Natural killer cell (primary cell): ENCODE results near the gene IL22RA2. TPM values are rescaled to one million over a fixed set of nuclear protein-coding genes. Genes with fewer than 3 reads are reported as not detected.

ENCODE experiments used
- ATAC-seq, 3 donors: fragments of 150-1000 bp in 2 of 3; fragments of 200-7000 bp in 1 of 3; cut with Tn5 transposase; 1 replicate in 1 of 3; 2 replicates in 2 of 3; pipeline ENCODE4 v1.10.0; 2021; ENCODE audit warnings: mild to moderate bottlenecking in 2 of 3, moderate library complexity in 2 of 3
- DNase-seq, 2 donors: peaks; one replicate each; pipeline versions ENCODE4 v3.0.0 to v3.0.0-alpha.2; 2013 to 2021; ENCODE audit warnings: mixed read lengths in 1 of 2
- H3K27ac ChIP-seq: one replicate; pipeline ENCODE4 v1.5.1; 2013; ENCODE audit warnings: mild to moderate bottlenecking, low read length
- H3K27me3 ChIP-seq: one replicate; pipeline ENCODE4 v1.6.1; 2013; ENCODE audit warnings: low read length; ENCODE audit not compliant: control insufficient read depth, insufficient read depth
- H3K36me3 ChIP-seq: one replicate; pipeline ENCODE4 v1.6.1; 2013; ENCODE audit warnings: low read length; ENCODE audit not compliant: control insufficient read depth, insufficient read depth
- H3K4me1 ChIP-seq: one replicate; pipeline ENCODE4 v1.6.1; 2013; ENCODE audit warnings: low read length; ENCODE audit not compliant: control insufficient read depth, insufficient read depth
- H3K4me3 ChIP-seq: one replicate; pipeline ENCODE4 v1.5.1; 2013; ENCODE audit warnings: low read length
- H3K9me3 ChIP-seq: one replicate; pipeline ENCODE4 v1.6.1; 2013; ENCODE audit warnings: low read length; ENCODE audit not compliant: control insufficient read depth, insufficient read depth
- H3K27ac Mint-ChIP-seq, 2 donors: one replicate each; pipeline ENCODE4 v1.8.0; 2022; ENCODE audit warnings: mild to moderate bottlenecking in 2 of 2, mixed read lengths in 2 of 2, moderate library complexity in 1 of 2
- H3K27me3 Mint-ChIP-seq, 2 donors: one replicate each; pipeline ENCODE4 v1.8.0; 2022; ENCODE audit warnings: low read depth in 2 of 2, mixed read lengths in 2 of 2
- H3K36me3 Mint-ChIP-seq: one replicate; pipeline ENCODE4 v1.8.0; 2022; ENCODE audit warnings: mixed read lengths
- H3K4me1 Mint-ChIP-seq, 2 donors: one replicate each; pipeline ENCODE4 v1.8.0; 2022; ENCODE audit warnings: mixed read lengths in 2 of 2
- H3K4me3 Mint-ChIP-seq: one replicate; pipeline ENCODE4 v1.8.0; 2022; ENCODE audit warnings: mild to moderate bottlenecking, moderate library complexity, mixed read lengths
- H3K9me3 Mint-ChIP-seq, 2 donors: one replicate each; pipeline ENCODE4 v1.8.0; 2022; ENCODE audit warnings: mixed read lengths in 2 of 2
- CTCF ChIP-seq: fragments of 200-600 bp; IDR thresholded peaks from one replicate; pipeline ENCODE4 v1.8.0; 2022; ENCODE audit warnings: antibody characterized with exemption
- WGBS: methylation state at CpG from one replicate; pipeline ENCODE4 v1.1.7; 2013; ENCODE audit warnings: missing lambda C conversion rate; ENCODE audit not compliant: insufficient coverage; 5-methylcytosine and 5-hydroxymethylcytosine counted together
- intact Hi-C: fragments of 100-400 bp; cut with micrococcal nuclease; formaldehyde crosslinking; loops from one replicate; pipeline ENCODE4 v1.14.2; 2022
- total RNA-seq, 4 donors: library from RNA; stranded (reverse); fragments of 120-200 nt in 1 of 4; gene quantifications; one replicate each; pipeline versions ENCODE4 v1.2.3 to v1.2.4, GENCODE V29; 2013 to 2022

Gene IL22RA2
- total RNA-seq, 3 donors from 2014 or later (not counting 1 experiment from before 2014, with no cell fraction given): not detected

GRCh38 chr6:137123078-137123477, 50.4 kb downstream of the IL22RA2 start:
- no peak overlapping the region for H3K4me3 ChIP-seq
- H3K27ac ChIP-seq: no peak overlapping the region
- H3K9me3 Mint-ChIP-seq: no peaks in the 10 kb centered on the region
- H3K27me3 ChIP-seq: no peaks in the 10 kb centered on the region
- TF ChIP-seq CTCF: no peak
- WGBS: 94% methylated on average over 2 of the region's 2 CpGs
- peaks cover 6 to 8% of the 10 kb centered on the region in 2 donors for H3K4me1 Mint-ChIP-seq
- H3K4me3 Mint-ChIP-seq: no peak overlapping the region
- intact Hi-C loops: no loop called here
- no peaks in the 10 kb centered on the region for H3K36me3 ChIP-seq
- peaks cover 11% of the 10 kb centered on the region for H3K9me3 ChIP-seq
- DNase-seq: no peak
- H3K27ac Mint-ChIP-seq: no peak overlapping the region
- H3K4me1 ChIP-seq: no peaks in the 10 kb centered on the region
- H3K27me3 Mint-ChIP-seq: peaks cover 0 to 3% of the 10 kb centered on the region in 2 donors
- no peaks in the 10 kb centered on the region for H3K36me3 Mint-ChIP-seq
- ATAC-seq: no peak

- no peaks in the 10 kb centered on the region for H3K36me3 Mint-ChIP-seq
- H3K9me3 Mint-ChIP-seq: no peaks in the 10 kb centered on the region
- Histone ChIP-seq H3K4me3 (no peak overlapping the region), H3K36me3 (no peaks in the 10 kb centered on the region), H3K4me1 (no peaks in the 10 kb centered on the region), H3K9me3 (peaks cover 11% of the 10 kb centered on the region), H3K27me3 (no peaks in the 10 kb centered on the region), H3K27ac (no peak overlapping the region)
- 85% methylated on average over 4 of the region's 4 CpGs for WGBS
- peaks cover 6 to 8% of the 10 kb centered on the region in 2 donors for H3K4me1 Mint-ChIP-seq
- no peak for DNase-seq
- intact Hi-C loops: no loop called here
- ATAC-seq: no peak
- H3K27me3 Mint-ChIP-seq: no peaks in the 10 kb centered on the region
- no peak for TF ChIP-seq CTCF
- no peak overlapping the region for H3K27ac Mint-ChIP-seq
- no peak overlapping the region for H3K4me3 Mint-ChIP-seq
Measured at GRCh38 chr6:137122612-137123011, 50.8 kb downstream of the IL22RA2 start.

- Mint-ChIP-seq H3K27ac (no peak overlapping the region), H3K4me3 (no peak overlapping the region), H3K27me3 (no peaks in the 10 kb centered on the region), H3K36me3 (no peaks in the 10 kb centered on the region), H3K4me1 (peaks cover 6 to 8% of the 10 kb centered on the region in 2 donors), H3K9me3 (no peaks in the 10 kb centered on the region)
- H3K27ac ChIP-seq: no peak overlapping the region
- H3K36me3 ChIP-seq: no peaks in the 10 kb centered on the region
- no peaks in the 10 kb centered on the region for H3K4me1 ChIP-seq
- peaks cover 11% of the 10 kb centered on the region for H3K9me3 ChIP-seq
- TF ChIP-seq CTCF: no peak
- no peak for DNase-seq
- H3K4me3 ChIP-seq: no peak overlapping the region
- 91% methylated on average over 2 of the region's 2 CpGs for WGBS
- no peaks in the 10 kb centered on the region for H3K27me3 ChIP-seq
- ATAC-seq: peak in 1 of 3 donors; percentile 30
- intact Hi-C loops: no loop called here
Measured at GRCh38 chr6:137121401-137121997, 51.9 kb downstream of the IL22RA2 start.

- H3K4me1 ChIP-seq: no peaks in the 10 kb centered on the region
- no peak overlapping the region for H3K27ac ChIP-seq
- H3K4me3 ChIP-seq: no peak overlapping the region
- Mint-ChIP-seq H3K27me3 (no peaks in the 10 kb centered on the region), H3K36me3 (no peaks in the 10 kb centered on the region), H3K4me1 (peaks cover 6 to 8% of the 10 kb centered on the region in 2 donors), H3K4me3 (no peak overlapping the region), H3K27ac (no peak overlapping the region), H3K9me3 (no peaks in the 10 kb centered on the region)
- DNase-seq: no peak
- no peaks in the 10 kb centered on the region for H3K36me3 ChIP-seq
- intact Hi-C loops: no loop called here
- TF ChIP-seq CTCF: no peak
- H3K27me3 ChIP-seq: no peaks in the 10 kb centered on the region
- H3K9me3 ChIP-seq: peaks cover 11% of the 10 kb centered on the region
- no peak for ATAC-seq
Measured at GRCh38 chr6:137120748-137121147, 52.7 kb downstream of the IL22RA2 start.
